Uterus (tissue), 4 donors: ENCODE data around the gene STAM2. TPM values are rescaled to one million over a fixed set of nuclear protein-coding genes. Genes with fewer than 3 reads are reported as not detected.
"Not testable (repeated sequence)": the region's sequence is repeated elsewhere in the genome, so short reads cannot be mapped to it uniquely, and the experiment has no call there.

ENCODE experiments used
- DNase-seq, 2 donors: peaks; one replicate each; pipeline ENCODE4 v3.0.0-alpha.2; 2019 to 2020
- H3K27ac ChIP-seq, 2 donors: fragments of 200-600 bp; sonication (generic); 1 replicate in 1 of 2; 2 replicates in 1 of 2; pipeline ENCODE4 v1.5.1; 2016 to 2018
- H3K27me3 ChIP-seq, 2 donors: fragments of 200-600 bp; sonication (generic); one replicate each; pipeline ENCODE4 v1.5.1; 2018 to 2019; ENCODE audit warnings: control low read depth in 1 of 2
- H3K36me3 ChIP-seq, 2 donors: fragments of 200-600 bp; sonication (generic); one replicate each; pipeline ENCODE4 v1.5.1; 2019; ENCODE audit warnings: control low read depth in 1 of 2
- H3K4me1 ChIP-seq, 2 donors: fragments of 200-600 bp; sonication (generic); one replicate each; pipeline ENCODE4 v1.5.1; 2018 to 2019; ENCODE audit warnings: control low read depth in 1 of 2
- H3K4me3 ChIP-seq, 2 donors: fragments of 200-600 bp; sonication (generic); 1 replicate in 1 of 2; 2 replicates in 1 of 2; pipeline ENCODE4 v1.5.1; 2018 to 2019; ENCODE audit warnings: mild to moderate bottlenecking in 1 of 2
- H3K9me3 ChIP-seq, 2 donors: fragments of 200-600 bp; sonication (generic); one replicate each; pipeline ENCODE4 v1.5.1; 2019; ENCODE audit warnings: control low read depth in 1 of 2
- POLR2A ChIP-seq, 2 donors: fragments of 450-650 bp; IDR thresholded peaks; one replicate each; pipeline ENCODE4 v1.6.1; 2016; ENCODE audit warnings: antibody characterized with exemption in 2 of 2, mild to moderate bottlenecking in 1 of 2, moderate library complexity in 1 of 2
- intact Hi-C: fragments of 100-400 bp; cut with DNase I; formaldehyde crosslinking; loops from one replicate; pipeline ENCODE4 v1.15.1; 2023; ENCODE audit warnings: low total_unique reads
- total RNA-seq, 4 donors: library from RNA; depleted of rRNA in 3 of 4; stranded (reverse); fragments of >200 nt in 3 of 4; gene quantifications; one replicate each; pipeline versions ENCODE4 v1.1.0 to v1.2.4, GENCODE V29; 2014 to 2023
- TF ChIP-seq, protein P1 (sequence below), 4 experiments: fragments of 200-600 bp in 2 of 4; fragments of 450-650 bp in 2 of 4; sonication (generic) in 2 of 4; IDR thresholded peaks; one replicate each; pipeline ENCODE4 v1.5.1; 2016 to 2019; ENCODE audit warnings: antibody characterized with exemption in 4 of 4, mild to moderate bottlenecking in 2 of 4, moderate library complexity in 1 of 4
- donor health status: DM: yes; HTN: yes; CAD: no.

The STAM2 gene
- total RNA-seq, 4 donors from 2014 or later: 30.0 to 83.0 (median 55.4) TPM

DNA sequence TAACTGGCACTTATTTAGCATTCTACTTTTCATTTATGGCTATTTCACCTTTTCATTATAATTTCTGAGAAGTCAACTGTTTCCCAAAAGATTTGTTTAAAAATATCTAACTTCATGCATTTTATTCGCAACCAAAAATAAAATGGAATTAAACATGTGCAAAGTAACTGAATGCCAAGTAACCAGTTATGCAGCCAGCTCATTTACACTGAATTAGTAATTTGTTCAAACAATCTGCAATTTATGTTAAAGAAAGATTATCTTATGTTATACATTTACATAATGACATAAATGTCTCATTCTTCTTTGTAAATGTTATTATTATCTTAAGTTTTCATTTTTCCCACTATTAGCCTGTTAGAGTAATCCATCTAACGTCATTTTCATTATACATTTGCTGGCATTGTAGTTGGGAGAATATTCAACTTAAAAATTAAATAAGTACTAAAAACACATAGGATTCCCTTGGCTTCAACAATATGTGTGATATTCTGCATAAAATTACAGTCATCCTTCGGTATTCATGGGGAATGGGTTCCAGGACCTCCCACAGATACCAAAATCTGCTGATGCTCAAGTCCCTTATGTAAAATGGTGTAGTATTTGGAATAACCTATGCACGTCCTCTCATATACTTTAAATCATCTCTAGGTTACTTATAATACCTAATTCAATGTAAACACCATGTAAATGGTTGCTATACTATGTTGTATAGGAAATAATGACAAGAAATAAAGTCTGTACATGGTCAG lies 43.7 kb upstream of the STAM2 start:
- H3K4me3 ChIP-seq: no peak overlapping the region
- H3K27me3 ChIP-seq: no peaks in the 10 kb centered on the region
- H3K27ac ChIP-seq: no peak overlapping the region
- no peak for DNase-seq
- intact Hi-C loops: no loop called here
- no peaks in the 10 kb centered on the region for H3K4me1 ChIP-seq
- no peak for TF ChIP-seq POLR2A (IDR thresholded peaks at IDR 0.05)
- TF ChIP-seq, protein P1, sequence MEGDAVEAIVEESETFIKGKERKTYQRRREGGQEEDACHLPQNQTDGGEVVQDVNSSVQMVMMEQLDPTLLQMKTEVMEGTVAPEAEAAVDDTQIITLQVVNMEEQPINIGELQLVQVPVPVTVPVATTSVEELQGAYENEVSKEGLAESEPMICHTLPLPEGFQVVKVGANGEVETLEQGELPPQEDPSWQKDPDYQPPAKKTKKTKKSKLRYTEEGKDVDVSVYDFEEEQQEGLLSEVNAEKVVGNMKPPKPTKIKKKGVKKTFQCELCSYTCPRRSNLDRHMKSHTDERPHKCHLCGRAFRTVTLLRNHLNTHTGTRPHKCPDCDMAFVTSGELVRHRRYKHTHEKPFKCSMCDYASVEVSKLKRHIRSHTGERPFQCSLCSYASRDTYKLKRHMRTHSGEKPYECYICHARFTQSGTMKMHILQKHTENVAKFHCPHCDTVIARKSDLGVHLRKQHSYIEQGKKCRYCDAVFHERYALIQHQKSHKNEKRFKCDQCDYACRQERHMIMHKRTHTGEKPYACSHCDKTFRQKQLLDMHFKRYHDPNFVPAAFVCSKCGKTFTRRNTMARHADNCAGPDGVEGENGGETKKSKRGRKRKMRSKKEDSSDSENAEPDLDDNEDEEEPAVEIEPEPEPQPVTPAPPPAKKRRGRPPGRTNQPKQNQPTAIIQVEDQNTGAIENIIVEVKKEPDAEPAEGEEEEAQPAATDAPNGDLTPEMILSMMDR (IDR thresholded peaks at IDR 0.05): no peak
- H3K9me3 ChIP-seq: no peaks in the 10 kb centered on the region
- no peaks in the 10 kb centered on the region for H3K36me3 ChIP-seq

DNA sequence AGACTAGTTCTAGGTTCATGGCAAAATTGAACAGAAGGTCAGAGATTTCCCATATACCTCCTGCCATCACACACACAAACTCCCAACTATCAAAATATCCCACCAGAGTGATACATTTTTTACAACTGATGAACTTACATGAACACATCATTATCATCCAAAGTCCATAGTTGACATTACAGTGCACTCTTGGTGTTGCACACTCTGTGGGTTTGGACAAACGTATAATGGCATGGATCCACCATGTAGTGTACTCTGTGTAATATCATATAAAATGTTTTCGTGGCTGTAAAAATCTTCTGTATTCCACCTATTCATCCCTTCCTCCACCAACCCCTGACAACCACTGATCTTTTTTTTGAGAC lies 25.9 kb upstream of the STAM2 start:
- no peaks in the 10 kb centered on the region for H3K27me3 ChIP-seq
- H3K4me1 ChIP-seq: no peaks in the 10 kb centered on the region
- no peaks in the 10 kb centered on the region for H3K9me3 ChIP-seq
- no peaks in the 10 kb centered on the region for H3K36me3 ChIP-seq
- no peak for TF ChIP-seq POLR2A (IDR thresholded peaks at IDR 0.05)
- TF ChIP-seq, protein P1 (IDR thresholded peaks at IDR 0.05): no peak
- DNase-seq: no peak
- intact Hi-C loops: no loop called here
- no peak overlapping the region for H3K4me3 ChIP-seq
- H3K27ac ChIP-seq: no peak overlapping the region

DNA sequence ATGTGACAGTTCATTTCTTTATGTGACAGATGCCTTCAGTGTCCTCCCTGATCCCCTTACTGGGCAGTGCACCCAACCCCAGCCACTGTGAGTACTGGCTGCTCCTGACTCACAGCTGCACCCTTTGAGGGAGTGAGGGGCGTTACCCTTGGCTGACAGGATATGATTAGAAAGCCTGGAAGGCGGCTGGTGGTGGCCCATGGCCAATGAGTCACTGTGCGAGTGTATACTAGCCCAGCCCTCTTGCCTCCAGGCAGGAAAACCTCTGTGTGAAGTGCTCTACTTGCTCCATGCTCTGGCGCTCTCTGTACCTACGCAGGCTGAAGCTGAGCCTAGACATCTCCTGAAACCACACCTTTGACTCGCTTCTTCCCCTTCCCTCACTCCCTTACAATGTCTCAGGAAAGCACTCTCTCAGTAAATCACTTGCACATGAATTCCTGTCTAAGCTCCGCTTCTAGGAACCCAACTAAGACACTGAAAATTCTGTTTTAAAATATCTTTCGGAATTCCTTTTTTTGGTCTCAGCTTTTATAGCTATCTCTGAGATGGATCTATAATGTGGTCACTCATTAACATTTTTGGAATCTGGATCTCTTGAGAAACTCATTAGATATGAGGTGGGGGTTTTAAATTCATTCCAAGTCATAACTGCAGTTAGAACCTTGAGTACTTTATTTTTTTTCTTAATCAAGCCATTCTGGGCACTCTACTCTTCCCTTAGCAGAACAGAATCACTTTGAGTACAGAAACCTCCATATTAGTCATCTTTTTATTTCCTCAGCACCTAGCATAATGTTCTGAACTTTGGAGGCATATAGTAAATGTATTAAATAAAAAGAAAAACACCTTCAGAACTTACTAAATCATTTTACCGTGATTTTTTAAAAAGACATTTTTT lies 25.3 kb upstream of the STAM2 start:
- Histone ChIP-seq H3K4me3 (no peak overlapping the region), H3K27me3 (no peaks in the 10 kb centered on the region), H3K4me1 (no peaks in the 10 kb centered on the region), H3K36me3 (no peaks in the 10 kb centered on the region), H3K27ac (peak overlapping the region in 1 of 2 donors; percentile 42), H3K9me3 (no peaks in the 10 kb centered on the region)
- peak in 1 of 2 donors; percentile 10 for TF ChIP-seq POLR2A (IDR thresholded peaks at IDR 0.05)
- TF ChIP-seq, protein P1 (IDR thresholded peaks at IDR 0.05): no peak
- DNase-seq: peak; percentile 79 to 85
- intact Hi-C loops: no loop called here

DNA sequence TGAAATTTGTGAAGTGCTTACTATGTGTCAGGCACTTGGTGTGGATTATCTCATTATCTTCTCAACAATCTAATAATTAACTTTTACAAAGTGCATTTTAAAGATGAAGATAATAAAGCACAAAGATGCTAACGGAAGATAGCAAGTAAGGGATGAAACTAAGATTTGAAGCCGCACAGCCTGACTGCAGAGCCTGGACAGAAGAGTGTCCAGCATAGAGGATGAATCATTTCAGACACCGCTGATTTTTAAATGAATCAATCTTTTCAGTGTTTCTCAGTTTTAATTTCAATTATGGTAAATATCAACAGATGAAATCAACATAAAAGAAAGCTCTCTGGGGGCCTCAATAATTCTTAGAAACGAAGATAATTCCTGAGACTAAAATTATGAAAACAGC lies 24.5 kb upstream of the STAM2 start:
- no peaks in the 10 kb centered on the region for H3K36me3 ChIP-seq
- no peaks in the 10 kb centered on the region for H3K27me3 ChIP-seq
- H3K9me3 ChIP-seq: no peaks in the 10 kb centered on the region
- H3K4me3 ChIP-seq: no peak overlapping the region
- intact Hi-C loops: no loop called here
- H3K4me1 ChIP-seq: no peaks in the 10 kb centered on the region
- no peak for DNase-seq
- H3K27ac ChIP-seq: no peak overlapping the region
- TF ChIP-seq POLR2A (IDR thresholded peaks at IDR 0.05): no peak
- TF ChIP-seq, protein P1 (IDR thresholded peaks at IDR 0.05): no peak

DNA sequence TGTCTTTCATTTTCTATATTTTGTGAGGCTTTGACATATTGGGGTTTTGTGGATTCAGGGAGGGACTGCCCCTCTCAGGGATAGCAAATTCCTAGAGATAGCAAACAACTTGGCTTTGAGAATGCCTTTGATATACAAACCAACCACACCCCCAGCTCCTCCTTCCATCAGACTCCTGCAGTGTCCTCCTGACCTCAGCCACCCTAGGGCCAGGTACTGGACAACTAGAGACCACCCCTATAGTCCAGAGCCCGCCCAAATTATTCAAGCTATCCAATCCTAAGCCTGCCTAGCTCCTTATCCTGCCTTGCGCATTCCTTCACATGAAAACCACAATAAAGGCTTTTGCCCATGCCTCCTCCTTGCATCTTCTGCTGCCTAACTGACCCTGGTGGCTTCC lies 22.9 kb upstream of the STAM2 start:
- Histone ChIP-seq H3K4me1 (no peaks in the 10 kb centered on the region), H3K4me3 (no peak overlapping the region), H3K36me3 (no peaks in the 10 kb centered on the region), H3K27me3 (no peaks in the 10 kb centered on the region), H3K9me3 (no peaks in the 10 kb centered on the region), H3K27ac (no peak overlapping the region)
- TF ChIP-seq POLR2A (IDR thresholded peaks at IDR 0.05): no peak
- TF ChIP-seq, protein P1 (IDR thresholded peaks at IDR 0.05): no peak
- DNase-seq: no peak
- intact Hi-C loops: no loop called here

DNA sequence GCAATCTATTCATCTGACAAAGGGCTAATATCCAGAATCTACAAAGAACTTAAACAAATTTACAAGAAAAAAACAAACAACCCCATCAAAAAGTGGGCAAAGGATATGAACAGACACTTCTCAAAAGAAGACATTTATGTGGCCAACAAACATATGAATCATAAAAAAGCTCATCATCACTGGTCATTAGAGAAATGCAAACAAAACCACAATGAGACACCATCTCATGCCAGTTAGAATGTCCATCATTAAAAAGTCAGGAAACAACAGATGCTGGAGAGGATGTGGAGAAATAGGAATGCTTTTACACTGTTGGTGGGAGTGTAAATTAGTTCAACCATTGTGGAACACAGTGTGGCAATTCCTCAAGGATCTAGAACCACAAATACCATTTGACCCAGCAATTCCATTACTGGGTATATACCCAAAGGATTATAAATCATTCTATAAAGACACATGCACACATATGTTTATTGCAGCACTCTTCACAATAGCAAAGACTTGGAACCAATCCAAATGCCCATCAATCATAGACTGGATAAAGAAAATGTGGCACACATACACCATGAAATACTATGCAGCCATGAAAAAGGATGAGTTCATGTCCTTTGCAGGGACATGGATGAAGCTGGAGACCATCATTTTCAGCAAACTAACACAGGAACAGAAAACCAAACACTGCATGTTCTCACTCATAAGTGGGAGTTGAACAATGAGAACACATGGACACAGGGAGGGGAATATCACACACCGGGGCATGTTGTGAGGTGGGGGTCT lies 22.1 kb upstream of the STAM2 start:
- H3K4me1 ChIP-seq, intact Hi-C loops, H3K4me3 ChIP-seq, H3K36me3 ChIP-seq, H3K27ac ChIP-seq, DNase-seq, H3K9me3 ChIP-seq, H3K27me3 ChIP-seq: not testable (repeated sequence)
